Sigmoid colon (tissue), 7 donors: ENCODE results near the gene IRF5. TPM values are rescaled to one million over a fixed set of nuclear protein-coding genes. Genes with fewer than 3 reads are reported as not detected.

Experiments
- DNase-seq: peaks from one replicate; pipeline ENCODE4 v3.0.0-alpha.2; 2019
- H3K27ac ChIP-seq, 4 donors: fragments of 200-600 bp; sonication (generic); one replicate each; pipeline ENCODE4 v1.5.1; 2016 to 2019; ENCODE audit warnings: mild to moderate bottlenecking in 1 of 4
- H3K27me3 ChIP-seq, 3 donors: fragments of 200-600 bp; sonication (generic); one replicate each; pipeline ENCODE4 v1.5.1; 2019; ENCODE audit warnings: mild to moderate bottlenecking in 1 of 3
- H3K36me3 ChIP-seq, 4 donors: fragments of 200-600 bp; sonication (generic); one replicate each; pipeline ENCODE4 v1.5.1; 2016 to 2019
- H3K4me1 ChIP-seq, 4 donors: fragments of 200-600 bp; sonication (generic); one replicate each; pipeline ENCODE4 v1.5.1; 2017 to 2019
- H3K4me3 ChIP-seq, 4 donors: fragments of 200-600 bp; sonication (generic); one replicate each; pipeline ENCODE4 v1.5.1; 2017 to 2019; ENCODE audit warnings: mild to moderate bottlenecking in 2 of 4, moderate library complexity in 1 of 4
- H3K9me3 ChIP-seq, 4 donors: fragments of 200-600 bp in 3 of 4; sonication (generic) in 3 of 4; one replicate each; pipeline versions ENCODE4 v1.5.1 to v1.6.1; 2013 to 2019
- EP300 ChIP-seq, 4 donors: sonication (generic); formaldehyde crosslinking; IDR thresholded peaks; one replicate each; pipeline ENCODE4 v1.6.1; 2017; ENCODE audit warnings: antibody characterized with exemption in 4 of 4
- POLR2A ChIP-seq, 2 donors: fragments of 450-650 bp; IDR thresholded peaks; one replicate each; pipeline ENCODE4 v1.6.1; 2016; ENCODE audit warnings: antibody characterized with exemption in 2 of 2, mild to moderate bottlenecking in 2 of 2, moderate library complexity in 2 of 2
- POLR2AphosphoS5 ChIP-seq, 4 donors: sonication (generic); formaldehyde crosslinking; IDR thresholded peaks; one replicate each; pipeline ENCODE4 v1.6.1; 2017; ENCODE audit warnings: antibody characterized with exemption in 4 of 4
- WGBS, 2 donors: extraction: QIAGEN DNeasy Blood & Tissue Kit; methylation state at CpG; one replicate each; pipeline ENCODE4 v1.1.7; 2013; 5-methylcytosine and 5-hydroxymethylcytosine counted together
- intact Hi-C: fragments of 100-400 bp; cut with DNase I; formaldehyde crosslinking; loops from one replicate; pipeline ENCODE4 v1.15.1; 2023
- polyA plus RNA-seq, 3 donors: library from polyadenylated mRNA; stranded (reverse); fragments of 200-250 nt; gene quantifications; one replicate each; pipeline ENCODE4 v1.2.3, GENCODE V29; 2013
- total RNA-seq, 4 donors: library from RNA; depleted of rRNA; stranded (reverse); fragments of >200 nt; gene quantifications; one replicate each; pipeline ENCODE4 v1.1.0, GENCODE V29; 2016
- TF ChIP-seq, protein P1 (sequence below), 4 experiments: fragments of 450-650 bp in 3 of 4; fragments of 200-600 bp in 1 of 4; IDR thresholded peaks; one replicate each; pipeline ENCODE4 v1.5.1; 2016 to 2019; ENCODE audit warnings: antibody characterized with exemption in 4 of 4, mild to moderate bottlenecking in 3 of 4, moderate library complexity in 2 of 4
- donor health status: healthy with polysubstance abuse.
- donor health status: Bipolar disorder and iron deficiency.
- donor health status: healthy.

IRF5 gene
- total and polyA plus RNA-seq, 7 donors = 4.6 to 15.3 (median 6.6) TPM

DNA sequence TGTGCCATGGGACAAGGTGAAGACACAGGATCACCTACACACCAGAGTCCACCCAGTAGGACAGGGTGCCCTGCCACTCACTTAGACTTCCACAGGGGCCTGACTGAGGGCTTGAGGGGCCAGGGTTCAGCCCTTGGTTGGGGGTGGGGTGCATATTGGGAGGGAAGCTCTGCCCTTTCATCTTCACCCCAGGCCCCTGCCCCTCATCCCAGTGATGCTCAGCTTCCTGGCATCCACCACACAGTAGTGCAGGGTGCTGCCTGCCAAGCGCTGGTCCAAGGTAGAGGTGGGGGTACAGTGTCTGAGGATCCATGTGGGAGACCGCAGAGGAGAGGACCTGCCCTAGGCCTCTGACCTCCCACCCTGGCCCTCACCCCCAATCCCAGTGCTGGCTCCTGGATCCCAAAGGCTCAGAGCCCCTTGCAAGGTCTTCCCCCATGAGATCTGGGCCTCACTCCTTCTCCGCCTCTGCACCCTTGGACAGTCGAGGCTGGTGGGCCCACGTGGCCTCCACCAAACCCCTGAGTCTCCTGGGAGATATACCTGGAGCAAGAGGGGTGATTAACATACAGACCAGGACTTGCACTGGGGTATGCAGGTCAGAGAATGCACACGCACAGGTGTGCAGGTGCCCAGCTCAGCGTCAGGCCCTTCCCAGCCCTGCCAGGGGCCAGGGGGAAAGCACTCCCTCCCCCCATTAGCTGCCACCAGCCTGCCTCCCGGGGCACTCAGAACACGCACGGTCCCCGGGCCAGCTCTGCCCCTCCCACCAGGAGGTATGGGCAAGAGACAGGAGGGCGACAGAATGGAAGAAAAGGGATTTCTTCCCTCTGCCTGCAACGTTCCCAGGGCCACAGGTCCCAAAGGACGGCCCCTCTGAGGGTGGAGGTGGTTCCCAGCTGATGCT is 8.6 kb upstream of the IRF5 start:
- Histone ChIP-seq H3K36me3 (no peaks in the 10 kb centered on the region), H3K27me3 (peaks cover 0 to 23% (median 4%) of the 10 kb centered on the region in 3 donors), H3K9me3 (no peaks in the 10 kb centered on the region), H3K4me1 (no peaks in the 10 kb centered on the region), H3K27ac (no peak overlapping the region), H3K4me3 (no peak overlapping the region)
- intact Hi-C loops = no loop called here
- DNase-seq = peak; percentile 43
- no peak for TF ChIP-seq POLR2A (IDR thresholded peaks at IDR 0.05)
- 80 to 84% methylated on average over 14 of the region's 14 CpGs for WGBS, 2 donors

DNA sequence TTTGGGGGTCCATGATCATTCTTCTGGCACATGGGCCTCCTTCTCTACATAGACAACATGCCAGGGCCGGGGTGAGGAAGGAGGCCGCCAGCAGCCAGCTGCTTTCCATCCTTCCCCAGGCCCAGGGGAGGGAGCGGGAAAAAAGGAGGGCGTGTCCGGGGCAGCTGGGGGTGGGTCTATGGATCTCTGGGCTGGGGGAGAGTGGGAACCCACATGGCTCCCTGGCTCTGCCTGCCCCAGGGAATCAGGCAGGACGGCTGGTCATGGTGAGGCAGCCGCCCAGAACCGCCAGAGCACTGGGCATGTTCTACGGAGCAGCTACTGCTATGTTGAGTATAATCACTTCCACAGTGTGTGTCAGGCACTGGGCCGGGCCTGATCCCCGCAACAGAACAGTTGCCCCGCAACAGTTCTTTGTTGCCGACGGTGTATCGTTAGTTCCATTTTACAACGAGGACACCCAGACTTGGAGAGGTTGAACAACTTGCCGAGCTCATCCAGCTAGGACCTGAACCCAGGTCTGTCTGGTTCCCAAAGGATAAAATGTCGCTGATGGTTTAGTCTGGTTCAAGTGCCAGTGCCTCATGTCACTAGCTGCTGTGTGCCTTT is 6.4 kb upstream of the IRF5 start:
- TF ChIP-seq POLR2AphosphoS5 (IDR thresholded peaks at IDR 0.05) (no peak), POLR2A (IDR thresholded peaks at IDR 0.05) (no peak), EP300 (IDR thresholded peaks at IDR 0.05) (no peak)
- TF ChIP-seq, protein P1, sequence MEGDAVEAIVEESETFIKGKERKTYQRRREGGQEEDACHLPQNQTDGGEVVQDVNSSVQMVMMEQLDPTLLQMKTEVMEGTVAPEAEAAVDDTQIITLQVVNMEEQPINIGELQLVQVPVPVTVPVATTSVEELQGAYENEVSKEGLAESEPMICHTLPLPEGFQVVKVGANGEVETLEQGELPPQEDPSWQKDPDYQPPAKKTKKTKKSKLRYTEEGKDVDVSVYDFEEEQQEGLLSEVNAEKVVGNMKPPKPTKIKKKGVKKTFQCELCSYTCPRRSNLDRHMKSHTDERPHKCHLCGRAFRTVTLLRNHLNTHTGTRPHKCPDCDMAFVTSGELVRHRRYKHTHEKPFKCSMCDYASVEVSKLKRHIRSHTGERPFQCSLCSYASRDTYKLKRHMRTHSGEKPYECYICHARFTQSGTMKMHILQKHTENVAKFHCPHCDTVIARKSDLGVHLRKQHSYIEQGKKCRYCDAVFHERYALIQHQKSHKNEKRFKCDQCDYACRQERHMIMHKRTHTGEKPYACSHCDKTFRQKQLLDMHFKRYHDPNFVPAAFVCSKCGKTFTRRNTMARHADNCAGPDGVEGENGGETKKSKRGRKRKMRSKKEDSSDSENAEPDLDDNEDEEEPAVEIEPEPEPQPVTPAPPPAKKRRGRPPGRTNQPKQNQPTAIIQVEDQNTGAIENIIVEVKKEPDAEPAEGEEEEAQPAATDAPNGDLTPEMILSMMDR (IDR thresholded peaks at IDR 0.05) = no peak
- intact Hi-C loops = no loop called here
- DNase-seq = peak; percentile 46
- peaks cover 0 to 34% (median 4%) of the 10 kb centered on the region in 3 donors for H3K27me3 ChIP-seq
- H3K4me1 ChIP-seq = no peaks in the 10 kb centered on the region
- no peak overlapping the region for H3K27ac ChIP-seq
- no peak overlapping the region for H3K4me3 ChIP-seq
- no peaks in the 10 kb centered on the region for H3K9me3 ChIP-seq
- 93% methylated on average over 18 of the region's 18 CpGs for WGBS, 2 donors
- no peaks in the 10 kb centered on the region for H3K36me3 ChIP-seq

DNA sequence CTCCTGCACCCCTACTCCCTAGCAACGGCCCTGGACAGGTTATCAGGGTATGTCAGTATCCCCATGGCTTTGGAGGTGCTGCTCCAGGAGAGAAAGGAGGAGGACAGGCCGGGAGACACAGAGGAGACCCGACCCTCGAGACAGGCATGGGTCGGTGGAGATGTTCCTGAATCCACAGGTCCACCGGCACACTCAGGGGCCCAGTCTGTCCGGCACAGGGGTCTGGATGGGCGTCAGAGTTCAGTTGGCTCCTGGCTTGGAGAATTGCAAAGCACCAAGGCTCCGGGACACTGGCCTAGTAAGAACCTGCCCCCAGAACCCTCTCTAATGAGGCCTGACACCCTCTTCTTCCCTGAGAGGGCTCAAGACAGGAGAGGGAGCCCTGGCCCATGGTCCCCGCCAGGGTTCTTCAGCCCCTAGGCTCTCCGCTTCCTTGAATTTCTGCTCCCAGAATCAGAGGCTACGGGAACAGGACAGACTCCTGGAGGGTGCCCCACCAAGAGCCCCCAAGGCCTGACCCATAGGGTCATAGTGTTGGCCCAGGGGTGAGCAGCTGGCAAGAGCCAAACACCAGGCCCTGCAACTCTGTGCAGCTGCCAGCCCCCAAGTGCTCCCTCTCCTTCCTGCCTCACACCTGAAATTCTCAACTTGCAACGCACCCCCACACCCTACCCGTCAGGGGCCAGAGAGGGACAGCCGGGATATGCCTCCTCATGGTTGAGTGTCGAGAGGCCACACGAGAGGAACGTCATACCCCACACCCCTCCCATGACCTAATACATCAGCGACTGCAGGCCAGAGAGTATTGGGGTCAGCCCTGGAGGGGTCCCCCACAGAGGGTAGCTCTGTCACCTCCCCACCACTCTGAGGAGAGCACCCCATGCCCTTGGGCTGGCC is 5.5 kb upstream of the IRF5 start:
- intact Hi-C loops = no loop called here
- TF ChIP-seq, protein P1 (IDR thresholded peaks at IDR 0.05) = no peak
- TF ChIP-seq POLR2AphosphoS5 (IDR thresholded peaks at IDR 0.05) (no peak), EP300 (IDR thresholded peaks at IDR 0.05) (no peak), POLR2A (IDR thresholded peaks at IDR 0.05) (no peak)
- Histone ChIP-seq H3K36me3 (no peaks in the 10 kb centered on the region), H3K4me1 (peaks cover 0 to under 1% (median 0%) of the 10 kb centered on the region in 4 donors), H3K27me3 (peaks cover under 1 to 43% (median 7%) of the 10 kb centered on the region in 3 donors), H3K9me3 (no peaks in the 10 kb centered on the region), H3K4me3 (no peak overlapping the region), H3K27ac (no peak overlapping the region)
- DNase-seq = peak; percentile 45
- 90 to 93% methylated on average over 19 of the region's 19 CpGs for WGBS, 2 donors

DNA sequence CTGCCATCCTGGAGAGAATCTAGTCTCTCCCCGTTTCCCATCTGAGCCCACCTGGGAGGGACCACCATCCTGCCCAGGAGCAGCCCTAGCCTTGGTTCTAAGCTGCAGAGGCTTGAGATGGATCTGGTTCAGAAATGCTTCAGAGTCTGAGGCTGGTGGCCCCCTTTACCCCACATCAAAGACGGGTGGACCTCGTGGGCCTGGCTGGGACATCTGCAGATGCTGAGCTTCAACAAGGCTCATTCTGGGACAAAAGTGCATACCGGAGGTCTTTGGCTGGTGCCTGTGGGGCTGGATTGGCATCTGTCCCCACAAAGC is 4.9 kb upstream of the IRF5 start:
- Histone ChIP-seq H3K27me3 (peaks cover 6 to 50% (median 12%) of the 10 kb centered on the region in 3 donors), H3K4me3 (no peak overlapping the region), H3K27ac (no peak overlapping the region), H3K9me3 (no peaks in the 10 kb centered on the region), H3K4me1 (peaks cover 0 to 6% (median 5%) of the 10 kb centered on the region in 4 donors), H3K36me3 (no peaks in the 10 kb centered on the region)
- TF ChIP-seq EP300 (IDR thresholded peaks at IDR 0.05) (no peak), POLR2AphosphoS5 (IDR thresholded peaks at IDR 0.05) (no peak), POLR2A (IDR thresholded peaks at IDR 0.05) (no peak)
- TF ChIP-seq, protein P1 (IDR thresholded peaks at IDR 0.05) = no peak
- 50 to 75% methylated on average over 4 of the region's 4 CpGs for WGBS, 2 donors
- DNase-seq = no peak
- intact Hi-C loops = no loop called here
